GM10266 (cell line): ENCODE measurements around the gene PLD1.
A peak's percentile ranks its signal among the peaks of the same experiment; 100 is the strongest.

ENCODE experiments used
- DNase-seq: peaks from one replicate; pipeline ENCODE4 v3.0.0; 2012; ENCODE audit errors: extremely low spot score
- TF ChIP-seq, protein P1 (sequence below): IDR thresholded peaks from 2 replicates; pipeline ENCODE4 v1.5.1; 2012; ENCODE audit warnings: mild to moderate bottlenecking, low read depth; ENCODE audit not compliant: control insufficient read depth, insufficient read depth; ENCODE audit errors: missing control alignments

PLD1 gene

GRCh38 chr3:171836855-171837254, 26.6 kb upstream of the PLD1 start:
- TF ChIP-seq, protein P1, sequence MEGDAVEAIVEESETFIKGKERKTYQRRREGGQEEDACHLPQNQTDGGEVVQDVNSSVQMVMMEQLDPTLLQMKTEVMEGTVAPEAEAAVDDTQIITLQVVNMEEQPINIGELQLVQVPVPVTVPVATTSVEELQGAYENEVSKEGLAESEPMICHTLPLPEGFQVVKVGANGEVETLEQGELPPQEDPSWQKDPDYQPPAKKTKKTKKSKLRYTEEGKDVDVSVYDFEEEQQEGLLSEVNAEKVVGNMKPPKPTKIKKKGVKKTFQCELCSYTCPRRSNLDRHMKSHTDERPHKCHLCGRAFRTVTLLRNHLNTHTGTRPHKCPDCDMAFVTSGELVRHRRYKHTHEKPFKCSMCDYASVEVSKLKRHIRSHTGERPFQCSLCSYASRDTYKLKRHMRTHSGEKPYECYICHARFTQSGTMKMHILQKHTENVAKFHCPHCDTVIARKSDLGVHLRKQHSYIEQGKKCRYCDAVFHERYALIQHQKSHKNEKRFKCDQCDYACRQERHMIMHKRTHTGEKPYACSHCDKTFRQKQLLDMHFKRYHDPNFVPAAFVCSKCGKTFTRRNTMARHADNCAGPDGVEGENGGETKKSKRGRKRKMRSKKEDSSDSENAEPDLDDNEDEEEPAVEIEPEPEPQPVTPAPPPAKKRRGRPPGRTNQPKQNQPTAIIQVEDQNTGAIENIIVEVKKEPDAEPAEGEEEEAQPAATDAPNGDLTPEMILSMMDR: no peak
- no peak for DNase-seq

DNA sequence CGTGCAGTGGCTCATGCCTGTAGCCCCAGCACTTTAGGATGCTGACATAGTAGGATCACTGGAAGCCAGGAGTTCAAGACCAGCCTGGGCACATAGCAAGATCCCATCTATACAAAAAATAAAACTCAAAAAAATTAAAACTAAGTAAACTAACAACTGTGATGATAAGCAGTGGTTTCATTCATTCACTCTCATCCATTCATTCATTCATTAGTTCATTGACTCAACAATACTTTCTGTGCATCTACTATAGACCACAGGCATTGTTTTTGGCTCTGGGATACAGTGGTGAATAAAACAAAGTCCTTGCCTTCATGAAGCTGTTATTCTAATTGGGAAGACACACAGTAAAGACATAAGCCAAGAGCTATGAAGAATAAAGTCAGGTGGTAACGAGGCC, 25.3 kb upstream of the PLD1 start:
- no peak for DNase-seq
- TF ChIP-seq, protein P1: no peak

GRCh38 chr3:171835116-171835515, 24.8 kb upstream of the PLD1 start:
- TF ChIP-seq, protein P1: no peak
- no peak for DNase-seq

DNA sequence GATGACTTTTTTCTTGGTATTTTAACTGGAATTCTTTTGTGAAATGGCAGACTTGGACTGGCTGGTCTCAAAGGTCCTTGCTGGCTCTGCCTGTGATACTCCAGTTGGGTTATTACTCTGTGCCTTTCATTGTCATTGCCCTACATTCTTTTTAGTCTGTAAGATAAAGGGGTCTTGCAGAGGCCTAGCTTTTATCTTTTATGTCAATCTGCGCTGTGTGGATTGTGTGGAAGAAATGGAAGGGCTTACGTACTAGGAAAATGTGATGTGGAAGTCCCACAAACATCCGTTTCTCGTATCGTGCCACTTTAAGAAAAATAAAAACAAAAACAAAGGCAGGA, 24.1 kb upstream of the PLD1 start:
- DNase-seq: no peak
- TF ChIP-seq, protein P1: no peak

- peak; percentile 44 for DNase-seq
- TF ChIP-seq, protein P1: peak; percentile 55
These were observed 23.6 kb upstream of the PLD1 start for GRCh38 chr3:171833789-171834460.

DNA sequence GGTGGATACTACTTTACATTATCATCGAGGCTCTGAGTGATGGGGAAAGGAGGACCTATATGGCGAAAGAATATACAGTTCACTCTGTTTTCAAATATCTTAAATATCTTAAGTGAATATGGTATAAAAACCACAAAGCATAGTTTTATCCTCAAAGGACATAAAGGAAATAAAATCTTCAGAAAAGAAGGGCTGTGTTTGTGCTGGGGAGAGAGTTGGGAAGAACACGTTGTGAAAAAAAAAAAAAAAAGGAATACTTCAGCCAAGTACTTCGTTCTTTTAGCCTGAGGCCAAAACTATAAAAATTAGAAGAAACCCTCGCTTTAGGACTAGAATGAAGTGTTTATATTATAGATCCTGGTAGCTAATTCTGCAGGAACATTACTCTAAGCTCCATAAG, 22.7 kb upstream of the PLD1 start:
- no peak for DNase-seq
- TF ChIP-seq, protein P1: no peak

DNA sequence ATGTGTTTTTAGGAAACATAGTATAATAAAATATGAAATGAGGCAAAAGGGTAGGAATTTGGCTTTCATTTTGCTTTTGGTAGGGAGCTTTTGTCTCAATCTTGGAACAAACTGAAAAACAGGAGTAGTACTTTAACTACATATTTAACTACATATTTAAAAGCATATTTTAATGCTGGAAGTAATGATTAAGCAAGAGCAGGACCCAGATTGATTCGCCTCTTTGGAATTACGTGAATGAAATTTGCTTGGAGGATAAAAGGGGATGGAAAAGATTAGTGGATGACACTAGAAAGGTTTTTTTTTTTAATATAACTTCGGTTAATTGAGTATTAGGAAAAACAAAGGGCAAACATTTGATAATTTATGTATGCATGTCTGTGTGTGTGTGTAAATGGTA, 21.7 kb upstream of the PLD1 start:
- TF ChIP-seq, protein P1: no peak
- no peak for DNase-seq
